ENCODE measurements around the gene MOV10L1. TPM values are rescaled to one million over a fixed set of nuclear protein-coding genes. Genes with fewer than 3 reads are reported as not detected.

MOV10L1 gene
- total RNA-seq, 2 experiments from 2014 or later, result 0.22 to 1.1 TPM

DNA sequence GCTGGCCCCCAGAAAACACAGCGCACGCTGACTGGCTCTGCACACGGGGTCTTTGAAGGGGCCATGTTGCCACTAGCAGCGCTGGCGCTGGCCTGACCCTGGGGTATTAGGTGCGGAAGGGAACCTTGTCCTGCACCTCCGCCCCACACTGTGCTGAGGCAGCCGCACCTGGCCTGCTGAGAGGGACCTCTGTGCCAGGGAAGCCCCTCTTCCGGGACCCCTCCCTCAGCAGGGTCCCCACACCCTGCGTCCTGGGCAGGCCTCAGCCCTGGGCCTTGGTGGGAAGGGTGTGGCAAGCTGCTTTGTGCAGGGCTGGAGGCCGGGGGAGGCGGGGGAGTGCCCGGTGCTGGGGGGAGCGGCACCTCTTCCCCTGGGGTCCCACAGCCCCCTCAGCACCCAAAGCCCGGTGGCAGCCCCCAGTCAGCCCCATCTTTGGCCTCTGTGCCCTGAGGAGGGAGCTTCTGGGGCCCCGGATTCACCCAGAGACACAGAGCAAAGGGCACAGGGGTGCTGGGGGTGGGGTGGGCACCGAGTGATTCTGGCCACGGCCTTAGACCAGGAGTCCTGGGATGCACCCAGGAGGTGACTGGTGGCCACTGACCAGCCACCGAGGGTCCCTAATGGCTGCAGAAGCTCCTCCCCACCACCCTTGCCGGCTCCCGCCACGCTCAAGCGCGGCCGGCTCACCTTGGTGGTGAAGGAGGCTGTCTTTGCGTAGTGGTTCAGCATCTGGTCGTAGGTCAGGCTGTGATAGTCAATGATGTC, 43.1 kb upstream of the MOV10L1 start:
- intact Hi-C loops (cut with micrococcal nuclease; ENCODE audit: unreplicated experiment), result no loop called here
- Histone ChIP-seq H2AFZ (ENCODE audit: low read length) (no peak overlapping the region), H3K4me1 (ENCODE audit: insufficient read depth, low read length, poor library complexity, severe bottlenecking) (no peaks in the 10 kb centered on the region), H3K4me3 (ENCODE audit: low read depth, low read length, poor library complexity, severe bottlenecking) (no peak overlapping the region), H3K79me2 (ENCODE audit: insufficient read depth, low read depth, low read length) (no peaks in the 10 kb centered on the region), H4K20me1 (ENCODE audit: insufficient read depth, low read length) (no peaks in the 10 kb centered on the region), H3K4me2 (ENCODE audit: low read length) (no peak overlapping the region), H3K9me3 (ENCODE audit: low read length) (no peaks in the 10 kb centered on the region), H3K9me2 (ENCODE audit: insufficient read depth, low read length) (no peaks in the 10 kb centered on the region), H3K27ac (ENCODE audit: low read depth, low read length, poor library complexity, severe bottlenecking) (no peak overlapping the region), H3K36me3 (ENCODE audit: insufficient read depth, low read length) (no peaks in the 10 kb centered on the region)
- POLR2A ChIA-PET, result no interaction called here
- DNase-seq (ENCODE audit: low spot score), result no peak
- no TSS peak for BruUV-seq (replicated peaks)
- CTCF ChIA-PET (ENCODE audit: unreplicated experiment), result no interaction called here
- TF ChIP-seq CTCF (conservative IDR thresholded peaks at IDR 0.05; ENCODE audit: low read length) (no peak), EZH2phosphoT487 (IDR thresholded peaks at IDR 0.05; ENCODE audit: borderline replicate concordance, low read depth, low read length) (no peak)

- no TSS peak for BruUV-seq (replicated peaks)
- Histone ChIP-seq H3K4me3 (ENCODE audit: low read depth, low read length, poor library complexity, severe bottlenecking) (no peak overlapping the region), H2AFZ (ENCODE audit: low read length) (no peak overlapping the region), H3K36me3 (ENCODE audit: insufficient read depth, low read length) (no peaks in the 10 kb centered on the region), H3K4me2 (ENCODE audit: low read length) (no peak overlapping the region), H3K79me2 (ENCODE audit: insufficient read depth, low read depth, low read length) (no peaks in the 10 kb centered on the region), H3K27ac (ENCODE audit: low read depth, low read length, poor library complexity, severe bottlenecking) (no peak overlapping the region), H3K4me1 (ENCODE audit: insufficient read depth, low read length, poor library complexity, severe bottlenecking) (no peaks in the 10 kb centered on the region), H4K20me1 (ENCODE audit: insufficient read depth, low read length) (no peaks in the 10 kb centered on the region), H3K9me2 (ENCODE audit: insufficient read depth, low read length) (no peaks in the 10 kb centered on the region), H3K9me3 (ENCODE audit: low read length) (no peaks in the 10 kb centered on the region)
- no peak for DNase-seq (ENCODE audit: low spot score)
- POLR2A ChIA-PET, result no interaction called here
- no peak for TF ChIP-seq EZH2phosphoT487 (IDR thresholded peaks at IDR 0.05; ENCODE audit: borderline replicate concordance, low read depth, low read length)
- intact Hi-C loops (cut with micrococcal nuclease; ENCODE audit: unreplicated experiment), result no loop called here
- CTCF ChIA-PET (ENCODE audit: unreplicated experiment), result no interaction called here
Observed at GRCh38 chr22:50047346-50047745, 42.5 kb upstream of the MOV10L1 start.

- intact Hi-C loops (cut with micrococcal nuclease; ENCODE audit: unreplicated experiment), result no loop called here
- H3K79me2 ChIP-seq (ENCODE audit: insufficient read depth, low read depth, low read length), result no peaks in the 10 kb centered on the region
- H3K9me2 ChIP-seq (ENCODE audit: insufficient read depth, low read length), result no peaks in the 10 kb centered on the region
- no peaks in the 10 kb centered on the region for H3K36me3 ChIP-seq (ENCODE audit: insufficient read depth, low read length)
- H4K20me1 ChIP-seq (ENCODE audit: insufficient read depth, low read length), result no peaks in the 10 kb centered on the region
- ChIA-PET CTCF (ENCODE audit: unreplicated experiment) (no interaction called here), POLR2A (no interaction called here)
- H3K4me2 ChIP-seq (ENCODE audit: low read length), result no peak overlapping the region
- no TSS peak for BruUV-seq (replicated peaks)
- H3K27ac ChIP-seq (ENCODE audit: low read depth, low read length, poor library complexity, severe bottlenecking), result no peak overlapping the region
- TF ChIP-seq EZH2phosphoT487 (IDR thresholded peaks at IDR 0.05; ENCODE audit: borderline replicate concordance, low read depth, low read length) (no peak), CTCF (conservative IDR thresholded peaks at IDR 0.05; ENCODE audit: low read length) (no peak)
- no peak overlapping the region for H2AFZ ChIP-seq (ENCODE audit: low read length)
- H3K4me1 ChIP-seq (ENCODE audit: insufficient read depth, low read length, poor library complexity, severe bottlenecking), result no peaks in the 10 kb centered on the region
- DNase-seq (ENCODE audit: low spot score), result no peak
- no peak overlapping the region for H3K4me3 ChIP-seq (ENCODE audit: low read depth, low read length, poor library complexity, severe bottlenecking)
- H3K9me3 ChIP-seq (ENCODE audit: low read length), result 0 out of 2 replicates have a peak, but pooled peaks cover 3% of the 10 kb centered on the region
Observed at GRCh38 chr22:50048061-50048765, 41.6 kb upstream of the MOV10L1 start.
